H1 (cell line): ENCODE measurements around the gene SCGB3A1.

Experiments
- BRCA1 ChIP-seq: IDR thresholded peaks from 2 replicates; pipeline ENCODE4 v1.6.1; 2012; ENCODE audit warnings: low read depth, low read length, improper control_type of control experiment
- CHD2 ChIP-seq: IDR thresholded peaks from 2 replicates; pipeline ENCODE4 v1.6.1; 2012; ENCODE audit warnings: low read length, improper control_type of control experiment
- CTBP2 ChIP-seq: IDR thresholded peaks from 2 replicates; pipeline ENCODE4 v1.7.0; 2011; ENCODE audit warnings: borderline replicate concordance, mild to moderate bottlenecking, moderate library complexity, mixed read lengths, low read length; ENCODE audit not compliant: insufficient read depth, insufficient read length
- EP300 ChIP-seq, 2 experiments: IDR thresholded peaks; 1 replicate in 1 of 2; 2 replicates in 1 of 2; pipeline ENCODE4 v1.6.1; 2011 to 2012; ENCODE audit warnings: low read depth in 2 of 2, low read length in 2 of 2, mild to moderate bottlenecking in 2 of 2, borderline replicate concordance in 1 of 2, inconsistent platforms in 1 of 2, moderate library complexity in 1 of 2
- GABPA ChIP-seq: IDR thresholded peaks from 2 replicates; pipeline ENCODE4 v1.6.1; 2011; ENCODE audit warnings: mild to moderate bottlenecking, low read length, moderate library complexity, borderline replicate concordance; ENCODE audit not compliant: insufficient read depth
- HDAC6 ChIP-seq: IDR thresholded peaks from one replicate; pipeline ENCODE4 v1.7.1; 2012; ENCODE audit warnings: low read depth, mild to moderate bottlenecking, inconsistent platforms, low read length, moderate library complexity
- JUN ChIP-seq: IDR thresholded peaks from 2 replicates; pipeline ENCODE4 v1.6.1; 2011; ENCODE audit warnings: low read depth, mild to moderate bottlenecking, improper control_type of control experiment, low read length
- JUND ChIP-seq: IDR thresholded peaks from 2 replicates; pipeline ENCODE4 v1.6.1; 2011; ENCODE audit warnings: mild to moderate bottlenecking, improper control_type of control experiment, low read length
- MAX ChIP-seq: IDR thresholded peaks from 2 replicates; pipeline ENCODE4 v1.6.1; 2012; ENCODE audit warnings: inconsistent platforms
- POLR2A ChIP-seq, 2 experiments: IDR thresholded peaks; 1 replicate in 1 of 2; 2 replicates in 1 of 2; pipeline ENCODE4 v1.6.1; 2011; ENCODE audit warnings: low read depth in 2 of 2, low read length in 2 of 2, mild to moderate bottlenecking in 2 of 2; ENCODE audit errors: control extremely low read depth in 1 of 2
- POLR2AphosphoS5 ChIP-seq: IDR thresholded peaks from 2 replicates; pipeline ENCODE4 v1.6.1; 2011; ENCODE audit warnings: low read depth, low read length
- POU5F1 ChIP-seq: IDR thresholded peaks from 2 replicates; pipeline ENCODE4 v1.6.1; 2011; ENCODE audit warnings: low read depth, mild to moderate bottlenecking, low read length, moderate library complexity
- RXRA ChIP-seq: IDR thresholded peaks from 2 replicates; pipeline ENCODE4 v1.6.1; 2011; ENCODE audit warnings: low read depth, mild to moderate bottlenecking, low read length, moderate library complexity; ENCODE audit not compliant: insufficient read depth
- TF ChIP-seq, protein P1 (sequence below), 3 experiments: IDR thresholded peaks; 1 replicate in 2 of 3; 2 replicates in 1 of 3; pipeline versions ENCODE4 v1.5.1 to v1.6.1; 2011; ENCODE audit warnings: low read length in 3 of 3, mild to moderate bottlenecking in 3 of 3, inconsistent platforms in 2 of 3, low read depth in 1 of 3, moderate library complexity in 1 of 3; ENCODE audit not compliant: insufficient read depth in 1 of 3; ENCODE audit errors: control extremely low read depth in 1 of 3

DNA sequence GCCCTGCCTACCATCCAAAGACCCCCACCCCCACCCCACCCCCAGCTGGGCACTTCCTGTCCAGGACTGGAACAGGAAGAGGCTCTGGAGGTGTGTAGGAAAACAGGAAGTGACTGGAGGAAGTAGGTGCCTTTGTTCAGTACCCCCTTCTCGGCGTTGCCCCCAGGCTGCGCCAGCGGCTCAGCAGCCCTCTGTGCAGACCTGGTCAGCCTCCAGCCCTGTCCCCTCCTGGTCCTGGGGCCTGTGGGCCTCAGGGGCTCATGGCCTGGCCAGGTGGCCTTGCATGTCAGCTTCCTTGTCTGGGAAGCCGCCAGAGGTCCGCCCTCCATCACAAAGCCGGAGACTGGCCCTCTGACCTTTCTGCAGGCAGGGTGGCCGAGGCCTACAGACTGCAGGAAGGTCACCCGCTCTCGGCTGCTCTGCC lies 32.1 kb upstream of the SCGB3A1 start:
- TF ChIP-seq, protein P1, sequence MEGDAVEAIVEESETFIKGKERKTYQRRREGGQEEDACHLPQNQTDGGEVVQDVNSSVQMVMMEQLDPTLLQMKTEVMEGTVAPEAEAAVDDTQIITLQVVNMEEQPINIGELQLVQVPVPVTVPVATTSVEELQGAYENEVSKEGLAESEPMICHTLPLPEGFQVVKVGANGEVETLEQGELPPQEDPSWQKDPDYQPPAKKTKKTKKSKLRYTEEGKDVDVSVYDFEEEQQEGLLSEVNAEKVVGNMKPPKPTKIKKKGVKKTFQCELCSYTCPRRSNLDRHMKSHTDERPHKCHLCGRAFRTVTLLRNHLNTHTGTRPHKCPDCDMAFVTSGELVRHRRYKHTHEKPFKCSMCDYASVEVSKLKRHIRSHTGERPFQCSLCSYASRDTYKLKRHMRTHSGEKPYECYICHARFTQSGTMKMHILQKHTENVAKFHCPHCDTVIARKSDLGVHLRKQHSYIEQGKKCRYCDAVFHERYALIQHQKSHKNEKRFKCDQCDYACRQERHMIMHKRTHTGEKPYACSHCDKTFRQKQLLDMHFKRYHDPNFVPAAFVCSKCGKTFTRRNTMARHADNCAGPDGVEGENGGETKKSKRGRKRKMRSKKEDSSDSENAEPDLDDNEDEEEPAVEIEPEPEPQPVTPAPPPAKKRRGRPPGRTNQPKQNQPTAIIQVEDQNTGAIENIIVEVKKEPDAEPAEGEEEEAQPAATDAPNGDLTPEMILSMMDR (IDR thresholded peaks at IDR 0.05; ENCODE audit: control extremely low read depth in 1 of 3, insufficient read depth in 1 of 3, low read depth in 1 of 3, low read length in 3 of 3) = no peak
- TF ChIP-seq JUN = no peak
- no peak for TF ChIP-seq RXRA
- TF ChIP-seq JUND = no peak
- TF ChIP-seq EP300 (IDR thresholded peaks at IDR 0.05; ENCODE audit: borderline replicate concordance in 1 of 2, low read depth in 2 of 2, low read length in 2 of 2) = no peak
- TF ChIP-seq POLR2AphosphoS5 = no peak
- TF ChIP-seq HDAC6 = no peak
- no peak for TF ChIP-seq CTBP2
- TF ChIP-seq POU5F1 = no peak
- no peak for TF ChIP-seq CHD2
- no peak for TF ChIP-seq BRCA1
- TF ChIP-seq MAX = no peak
- TF ChIP-seq POLR2A (IDR thresholded peaks at IDR 0.05; ENCODE audit: control extremely low read depth in 1 of 2, low read depth in 2 of 2, low read length in 2 of 2) = no peak
- TF ChIP-seq GABPA = no peak
